Omental fat pad (tissue), 4 donors: ENCODE results near the gene CMSS1. TPM values are rescaled to one million over a fixed set of nuclear protein-coding genes. Genes with fewer than 3 reads are reported as not detected.

Experiments used
- ATAC-seq: fragments of 150-250 bp; one replicate; pipeline ENCODE4 v1.9.1; 2016; ENCODE audit warnings: mild to moderate bottlenecking, moderate library complexity; ENCODE audit not compliant: low FRiP score
- DNase-seq: peaks from one replicate; pipeline ENCODE4 v3.0.0-alpha.2; 2019; ENCODE audit warnings: low spot score
- CTCF ChIP-seq, 3 donors: fragments of 450-650 bp; IDR thresholded peaks; one replicate each; pipeline ENCODE4 v1.5.1; 2016 to 2017; ENCODE audit warnings: antibody characterized with exemption in 3 of 3, mild to moderate bottlenecking in 3 of 3, moderate library complexity in 2 of 3
- total RNA-seq, 4 donors: library from RNA; depleted of rRNA; stranded (reverse); fragments of >200 nt; gene quantifications; one replicate each; pipeline ENCODE4 v1.1.0, GENCODE V29; 2016

Gene CMSS1
- total RNA-seq, 4 donors from 2014 or later: 16.9 to 29.3 (median 21.1) TPM

- ATAC-seq: no peak
- TF ChIP-seq CTCF (IDR thresholded peaks at IDR 0.05): no peak
Observed at GRCh38 chr3:99809565-99809964, 8.1 kb upstream of the CMSS1 start.

DNA sequence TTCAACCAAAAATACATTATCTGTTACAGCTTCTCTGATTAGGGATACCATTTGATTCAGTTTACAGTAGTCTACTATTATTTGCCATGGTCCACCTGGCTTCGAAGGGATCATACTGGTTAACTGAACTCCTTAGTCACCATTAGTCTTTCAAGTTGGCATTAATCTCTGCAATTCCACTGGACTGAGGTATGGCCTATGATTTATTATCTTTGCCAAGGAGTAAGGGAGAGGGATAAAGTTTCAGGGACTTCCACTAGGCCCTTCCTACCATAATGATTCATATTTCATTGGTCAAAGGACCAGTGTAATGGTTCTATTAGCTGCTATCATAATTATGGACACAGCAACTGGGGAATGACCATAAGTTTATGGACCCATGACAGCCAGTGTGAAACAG is 7.3 kb upstream of the CMSS1 start:
- no peak for DNase-seq
- ATAC-seq: no peak
- no peak for TF ChIP-seq CTCF (IDR thresholded peaks at IDR 0.05)

More at GRCh38 chr3:99809565-99809964, 8.1 kb upstream of the CMSS1 start:
- no peak for DNase-seq

- ATAC-seq: no peak
- TF ChIP-seq CTCF (IDR thresholded peaks at IDR 0.05): no peak
- no peak for DNase-seq
Observed at GRCh38 chr3:99817047-99817436, 620 bp upstream of the CMSS1 start.

DNA sequence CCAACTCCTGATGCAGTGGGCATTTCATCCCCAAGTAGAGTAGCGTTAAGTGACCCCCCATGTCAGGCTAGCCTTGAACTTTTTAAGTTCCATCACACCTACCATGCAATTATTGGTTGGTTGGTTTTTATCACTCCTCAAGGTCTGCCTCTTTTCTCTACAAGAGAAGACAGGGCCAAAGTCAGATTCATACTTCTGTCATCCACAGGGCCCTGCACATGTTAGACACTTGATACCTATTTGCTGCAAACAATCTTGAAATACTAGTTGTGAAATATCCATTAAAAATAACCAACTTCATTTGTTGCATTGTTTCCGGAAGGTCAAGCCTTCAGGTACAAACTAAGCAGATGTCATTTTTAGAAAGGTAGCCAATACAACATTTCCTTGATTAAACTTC is 1.2 kb downstream of the CMSS1 start:
- DNase-seq: no peak
- no peak for ATAC-seq
- no peak for TF ChIP-seq CTCF (IDR thresholded peaks at IDR 0.05)

GRCh38 chr3:99823723-99824711 is 6.4 kb downstream of the CMSS1 start:
- no peak for TF ChIP-seq CTCF (IDR thresholded peaks at IDR 0.05)
- DNase-seq: no peak
- ATAC-seq: no peak

DNA sequence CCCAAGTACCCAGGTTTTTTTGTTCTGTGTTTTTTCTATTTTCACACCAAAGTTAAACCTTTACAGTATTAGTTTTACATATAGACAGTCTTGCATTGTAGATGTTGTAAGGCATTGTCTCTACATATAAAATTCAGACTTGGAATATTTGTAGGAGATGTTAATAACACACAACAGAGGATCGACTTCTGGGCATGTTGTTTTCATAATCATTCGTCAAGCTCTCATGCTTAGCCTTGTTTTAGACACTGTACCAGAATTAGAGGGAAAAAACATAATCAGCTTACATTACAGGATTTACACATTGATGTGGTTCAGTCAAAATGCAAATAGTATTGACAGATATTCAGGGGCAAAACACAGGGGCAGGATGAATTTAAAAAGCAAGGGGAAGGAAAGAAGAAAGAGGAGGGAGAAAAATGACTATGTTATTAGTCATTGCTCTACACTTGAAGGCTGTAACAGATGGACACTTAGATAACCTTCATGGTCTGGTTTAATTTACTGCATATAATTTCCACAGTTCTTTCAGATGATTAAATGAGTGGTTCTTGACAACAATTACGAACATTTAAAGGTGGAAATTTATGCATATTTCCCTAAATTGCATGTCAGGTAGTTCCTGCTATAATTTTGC is 7.5 kb downstream of the CMSS1 start:
- ATAC-seq: no peak
- TF ChIP-seq CTCF (IDR thresholded peaks at IDR 0.05): no peak

More for the DNA sequence above, 7.5 kb downstream of the CMSS1 start:
- DNase-seq: no peak
